ENCODE data around the gene ATP6V0B.

DNA sequence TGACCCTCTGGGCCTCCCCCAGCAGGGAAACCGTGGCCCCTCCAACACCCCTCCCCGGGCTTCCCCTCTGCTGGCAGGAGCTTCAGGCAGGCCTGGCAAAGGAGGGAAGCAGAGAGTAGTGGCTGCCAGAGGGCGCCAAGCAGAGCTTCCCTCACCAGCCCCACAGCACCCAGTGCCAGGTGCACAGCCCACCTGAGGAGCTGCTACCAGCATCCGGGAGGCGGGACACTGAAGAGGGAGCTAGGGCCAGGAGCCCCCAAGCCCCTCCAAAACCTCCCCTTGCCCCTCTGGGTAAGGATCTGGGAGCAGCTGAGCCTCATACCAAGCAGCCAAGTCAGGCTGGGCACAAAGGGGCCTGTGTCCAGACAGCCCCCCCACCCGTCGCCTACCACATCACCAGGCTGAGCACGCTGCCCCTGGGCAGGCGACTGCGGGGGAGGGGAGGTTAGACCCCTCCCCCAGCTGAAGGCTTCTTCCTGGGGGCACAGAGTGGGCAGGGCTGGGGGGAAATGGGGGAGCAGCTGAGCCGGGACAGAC, 36.2 kb downstream of the ATP6V0B start:
- TF ChIP-seq EZH2 (IDR thresholded peaks at IDR 0.05; ENCODE audit: borderline replicate concordance, low read depth, low read length, poor library complexity, severe bottlenecking), result no peak
- TF ChIP-seq, protein P1, sequence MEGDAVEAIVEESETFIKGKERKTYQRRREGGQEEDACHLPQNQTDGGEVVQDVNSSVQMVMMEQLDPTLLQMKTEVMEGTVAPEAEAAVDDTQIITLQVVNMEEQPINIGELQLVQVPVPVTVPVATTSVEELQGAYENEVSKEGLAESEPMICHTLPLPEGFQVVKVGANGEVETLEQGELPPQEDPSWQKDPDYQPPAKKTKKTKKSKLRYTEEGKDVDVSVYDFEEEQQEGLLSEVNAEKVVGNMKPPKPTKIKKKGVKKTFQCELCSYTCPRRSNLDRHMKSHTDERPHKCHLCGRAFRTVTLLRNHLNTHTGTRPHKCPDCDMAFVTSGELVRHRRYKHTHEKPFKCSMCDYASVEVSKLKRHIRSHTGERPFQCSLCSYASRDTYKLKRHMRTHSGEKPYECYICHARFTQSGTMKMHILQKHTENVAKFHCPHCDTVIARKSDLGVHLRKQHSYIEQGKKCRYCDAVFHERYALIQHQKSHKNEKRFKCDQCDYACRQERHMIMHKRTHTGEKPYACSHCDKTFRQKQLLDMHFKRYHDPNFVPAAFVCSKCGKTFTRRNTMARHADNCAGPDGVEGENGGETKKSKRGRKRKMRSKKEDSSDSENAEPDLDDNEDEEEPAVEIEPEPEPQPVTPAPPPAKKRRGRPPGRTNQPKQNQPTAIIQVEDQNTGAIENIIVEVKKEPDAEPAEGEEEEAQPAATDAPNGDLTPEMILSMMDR (conservative IDR thresholded peaks at IDR 0.05; ENCODE audit: low read depth, low read length), result no peak

Data from A673 (cell line).